ENCODE data around the gene GNG2. TPM values are rescaled to one million over a fixed set of nuclear protein-coding genes. Genes with fewer than 3 reads are reported as not detected.

GNG2 gene
- total and polyA plus RNA-seq, 2 experiments from 2014 or later, result 9.9 to 14.8 TPM

DNA sequence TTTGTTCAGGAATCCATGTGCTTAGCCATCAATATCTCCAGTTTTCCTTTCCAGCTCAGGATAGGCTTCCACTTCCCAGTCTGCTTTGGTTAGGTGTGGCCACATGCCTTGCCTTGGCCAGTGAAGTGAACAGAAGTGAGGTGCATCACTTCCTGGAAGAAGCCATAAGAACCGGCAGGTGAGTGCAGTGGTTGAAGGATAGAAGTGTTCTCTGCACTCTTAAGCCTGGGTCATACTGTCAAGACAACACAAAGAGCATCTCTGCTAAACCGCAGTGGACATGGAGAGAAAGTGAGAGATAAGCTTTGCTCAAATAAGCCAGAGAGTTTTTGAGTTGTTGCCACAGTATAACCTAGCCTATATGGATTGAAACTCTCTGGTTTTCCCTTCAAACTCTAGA lies 11.4 kb downstream of the GNG2 start (continued):
- TF ChIP-seq, protein P1, sequence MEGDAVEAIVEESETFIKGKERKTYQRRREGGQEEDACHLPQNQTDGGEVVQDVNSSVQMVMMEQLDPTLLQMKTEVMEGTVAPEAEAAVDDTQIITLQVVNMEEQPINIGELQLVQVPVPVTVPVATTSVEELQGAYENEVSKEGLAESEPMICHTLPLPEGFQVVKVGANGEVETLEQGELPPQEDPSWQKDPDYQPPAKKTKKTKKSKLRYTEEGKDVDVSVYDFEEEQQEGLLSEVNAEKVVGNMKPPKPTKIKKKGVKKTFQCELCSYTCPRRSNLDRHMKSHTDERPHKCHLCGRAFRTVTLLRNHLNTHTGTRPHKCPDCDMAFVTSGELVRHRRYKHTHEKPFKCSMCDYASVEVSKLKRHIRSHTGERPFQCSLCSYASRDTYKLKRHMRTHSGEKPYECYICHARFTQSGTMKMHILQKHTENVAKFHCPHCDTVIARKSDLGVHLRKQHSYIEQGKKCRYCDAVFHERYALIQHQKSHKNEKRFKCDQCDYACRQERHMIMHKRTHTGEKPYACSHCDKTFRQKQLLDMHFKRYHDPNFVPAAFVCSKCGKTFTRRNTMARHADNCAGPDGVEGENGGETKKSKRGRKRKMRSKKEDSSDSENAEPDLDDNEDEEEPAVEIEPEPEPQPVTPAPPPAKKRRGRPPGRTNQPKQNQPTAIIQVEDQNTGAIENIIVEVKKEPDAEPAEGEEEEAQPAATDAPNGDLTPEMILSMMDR (conservative IDR thresholded peaks at IDR 0.05; ENCODE audit: low read depth in 2 of 2), result no peak
- TF ChIP-seq EZH2 (IDR thresholded peaks at IDR 0.05; ENCODE audit: low read depth, unreplicated experiment) (no peak), ZNF114 (CRISPR knock-in tag; IDR thresholded peaks at IDR 0.05) (no peak), EZH2phosphoT487 (IDR thresholded peaks at IDR 0.05; ENCODE audit: unreplicated experiment) (no peak), JUNB (IDR thresholded peaks at IDR 0.05; ENCODE audit: unreplicated experiment) (no peak), CREB1 (CRISPR knock-in tag; IDR thresholded peaks at IDR 0.05; ENCODE audit: low read depth) (no peak), NANOG (IDR thresholded peaks at IDR 0.05; ENCODE audit: borderline replicate concordance) (no peak)
- TF ChIP-seq, protein P2, sequence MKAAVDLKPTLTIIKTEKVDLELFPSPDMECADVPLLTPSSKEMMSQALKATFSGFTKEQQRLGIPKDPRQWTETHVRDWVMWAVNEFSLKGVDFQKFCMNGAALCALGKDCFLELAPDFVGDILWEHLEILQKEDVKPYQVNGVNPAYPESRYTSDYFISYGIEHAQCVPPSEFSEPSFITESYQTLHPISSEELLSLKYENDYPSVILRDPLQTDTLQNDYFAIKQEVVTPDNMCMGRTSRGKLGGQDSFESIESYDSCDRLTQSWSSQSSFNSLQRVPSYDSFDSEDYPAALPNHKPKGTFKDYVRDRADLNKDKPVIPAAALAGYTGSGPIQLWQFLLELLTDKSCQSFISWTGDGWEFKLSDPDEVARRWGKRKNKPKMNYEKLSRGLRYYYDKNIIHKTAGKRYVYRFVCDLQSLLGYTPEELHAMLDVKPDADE (IDR thresholded peaks at IDR 0.05), result no peak

DNA sequence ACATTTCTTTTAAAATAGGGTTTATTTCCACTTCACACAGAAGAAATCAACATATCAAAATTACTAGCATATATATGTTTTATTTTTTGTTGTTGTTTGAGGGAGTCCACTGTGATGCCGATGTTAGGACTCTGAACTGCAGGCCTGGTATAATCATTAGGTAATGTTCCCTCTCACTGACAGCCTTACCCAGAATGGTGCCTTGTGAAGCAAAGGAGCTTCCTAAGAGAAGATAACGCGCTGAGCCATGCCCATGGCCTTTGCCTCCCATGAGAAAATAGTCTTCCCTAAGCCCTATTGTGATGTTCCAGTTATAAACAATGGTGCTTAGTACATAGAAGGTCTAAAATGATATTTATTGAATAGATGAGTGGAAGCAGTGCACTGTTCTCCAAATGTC lies 12.0 kb downstream of the GNG2 start:
- Histone ChIP-seq H4K20me1 (replicated peaks; ENCODE audit: insufficient read depth) (no peaks in the 10 kb centered on the region), H3K36me3 (ENCODE audit: insufficient read depth) (no peaks in the 10 kb centered on the region), H3K79me2 (replicated peaks; ENCODE audit: insufficient read depth) (peaks cover 7% of the 10 kb centered on the region; the same call in 1 of the 2 replicates), H3K27me3 (ENCODE audit: insufficient read depth) (no peaks in the 10 kb centered on the region), H2AFZ (no peak overlapping the region), H3F3A (replicated peaks; ENCODE audit: low read depth) (no peaks in the 10 kb centered on the region), H3K27ac (ENCODE audit: low read depth) (no peak overlapping the region), H3K4me3 (no peak overlapping the region), H3K4me2 (no peak overlapping the region), H3K9me2 (ENCODE audit: insufficient read depth) (no peaks in the 10 kb centered on the region), H3K4me1 (ENCODE audit: insufficient read depth) (peaks cover 11% of the 10 kb centered on the region)
- H3K4me3 Mint-ChIP-seq, result no peak overlapping the region
- no peaks in the 10 kb centered on the region for H3K9me3 Mint-ChIP-seq
- H3K27ac Mint-ChIP-seq, result no peak overlapping the region
- peaks cover 6% of the 10 kb centered on the region; the same call in 2 of the 3 replicates for H3K4me1 Mint-ChIP-seq
- no peak for DNase-seq (ENCODE audit: low spot score)
- ATAC-seq, result no peak
- H3K36me3 Mint-ChIP-seq (ENCODE audit: low read depth), result no peaks in the 10 kb centered on the region
- peaks cover 2% of the 10 kb centered on the region for H3K27me3 Mint-ChIP-seq (ENCODE audit: insufficient read depth, low read depth, poor library complexity)
- TF ChIP-seq, protein P1 (conservative IDR thresholded peaks at IDR 0.05; ENCODE audit: low read depth in 2 of 2), result no peak
- TF ChIP-seq, protein P2 (IDR thresholded peaks at IDR 0.05), result no peak
